ENCODE results near the gene YPEL3.

Gene YPEL3

DNA sequence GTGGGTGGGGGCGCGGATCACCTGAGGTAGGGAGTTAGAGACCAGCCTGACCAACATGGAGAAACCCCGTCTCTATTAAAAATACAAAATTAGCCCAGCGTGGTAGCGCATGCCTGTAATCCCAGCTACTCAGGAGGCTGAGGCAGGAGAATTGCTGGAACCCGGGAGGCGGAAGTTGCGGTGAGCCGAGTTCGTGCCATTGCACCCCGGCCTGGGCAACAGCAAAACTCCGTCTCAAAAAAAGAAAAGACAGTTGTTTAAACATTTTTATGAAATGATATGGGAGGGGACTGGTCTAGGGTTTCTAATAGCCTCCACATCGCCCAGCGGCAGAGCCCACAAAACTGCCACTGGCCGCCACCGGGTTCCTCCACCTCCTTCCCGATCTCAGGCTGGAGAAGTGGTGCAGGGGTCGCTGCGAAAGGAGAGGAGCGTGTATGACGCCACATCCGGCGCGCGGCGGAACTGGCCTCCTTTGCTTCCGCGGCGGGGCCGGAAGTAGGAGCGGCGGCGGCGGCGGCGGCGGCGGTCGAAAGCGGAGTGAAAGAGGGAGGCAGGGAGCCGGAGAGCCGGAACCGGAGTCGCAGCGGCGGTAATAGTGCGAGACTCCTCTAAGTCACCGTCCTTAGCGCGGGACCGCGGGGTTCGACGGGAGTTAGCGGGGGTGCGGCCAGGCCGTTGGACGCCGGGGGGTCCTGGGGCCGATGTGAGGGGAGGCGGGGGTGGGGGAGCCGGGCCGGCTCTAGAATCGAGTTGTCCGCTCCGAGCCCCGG is 20.3 kb downstream of the YPEL3 start, which contains the start of gene PPP4C:
Gene PPP4C (plus strand): TSS at position 492 of the 773 bp plus-strand sequence. CDS start 384 bp downstream, outside the sequence.
- peak; percentile 33 for FAIRE-seq
- peak; percentile 98 for DNase-seq (ENCODE audit: insufficient read length, low spot score)

DNA sequence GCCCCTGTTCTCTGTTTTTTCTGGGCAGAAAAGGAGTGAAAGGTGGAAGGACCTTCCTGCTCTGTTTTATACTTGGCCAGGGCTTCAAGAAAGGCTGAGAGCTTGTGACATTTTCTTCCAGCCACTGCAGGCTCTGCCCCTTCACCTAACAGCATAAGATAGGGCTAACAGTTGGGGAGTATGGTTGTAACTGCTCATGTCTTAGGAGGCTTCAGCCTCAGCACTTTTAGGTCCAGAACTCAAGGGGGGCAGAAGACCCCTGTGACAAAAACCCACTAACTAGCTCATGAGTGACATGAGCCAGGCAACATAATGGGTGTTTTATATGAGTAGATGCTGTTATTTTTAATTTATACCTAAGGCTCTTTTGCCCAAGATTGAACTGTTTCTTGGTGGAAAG is 25.5 kb downstream of the YPEL3 start:
- FAIRE-seq (no peak), DNase-seq (ENCODE audit: insufficient read length, low spot score) (no peak)

DNA sequence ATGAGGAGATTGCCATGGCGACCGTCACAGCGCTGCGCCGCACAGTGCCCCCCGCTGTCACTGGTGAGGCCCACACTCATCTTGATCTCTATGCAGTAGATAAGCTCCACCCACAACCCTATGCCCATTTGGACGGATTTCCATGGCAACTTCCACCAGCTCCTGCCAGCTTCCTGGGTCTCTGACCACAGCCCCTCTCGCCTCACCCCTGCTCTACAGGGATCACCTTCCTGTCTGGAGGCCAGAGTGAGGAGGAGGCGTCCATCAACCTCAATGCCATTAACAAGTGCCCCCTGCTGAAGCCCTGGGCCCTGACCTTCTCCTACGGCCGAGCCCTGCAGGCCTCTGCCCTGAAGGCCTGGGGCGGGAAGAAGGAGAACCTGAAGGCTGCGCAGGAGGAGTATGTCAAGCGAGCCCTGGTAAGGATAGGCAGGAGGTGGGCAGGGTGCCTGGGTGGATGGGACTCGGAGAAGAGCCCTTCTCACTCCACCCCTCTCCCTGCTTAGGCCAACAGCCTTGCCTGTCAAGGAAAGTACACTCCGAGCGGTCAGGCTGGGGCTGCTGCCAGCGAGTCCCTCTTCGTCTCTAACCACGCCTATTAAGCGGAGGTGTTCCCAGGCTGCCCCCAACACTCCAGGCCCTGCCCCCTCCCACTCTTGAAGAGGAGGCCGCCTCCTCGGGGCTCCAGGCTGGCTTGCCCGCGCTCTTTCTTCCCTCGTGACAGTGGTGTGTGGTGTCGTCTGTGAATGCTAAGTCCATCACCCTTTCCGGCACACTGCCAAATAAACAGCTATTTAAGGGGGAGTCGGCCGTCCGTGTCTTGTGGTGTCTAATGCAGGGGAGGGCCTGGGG is 26.2 kb downstream of the YPEL3 start:
- no peak for FAIRE-seq
- no peak for DNase-seq (ENCODE audit: insufficient read length, low spot score)

DNA sequence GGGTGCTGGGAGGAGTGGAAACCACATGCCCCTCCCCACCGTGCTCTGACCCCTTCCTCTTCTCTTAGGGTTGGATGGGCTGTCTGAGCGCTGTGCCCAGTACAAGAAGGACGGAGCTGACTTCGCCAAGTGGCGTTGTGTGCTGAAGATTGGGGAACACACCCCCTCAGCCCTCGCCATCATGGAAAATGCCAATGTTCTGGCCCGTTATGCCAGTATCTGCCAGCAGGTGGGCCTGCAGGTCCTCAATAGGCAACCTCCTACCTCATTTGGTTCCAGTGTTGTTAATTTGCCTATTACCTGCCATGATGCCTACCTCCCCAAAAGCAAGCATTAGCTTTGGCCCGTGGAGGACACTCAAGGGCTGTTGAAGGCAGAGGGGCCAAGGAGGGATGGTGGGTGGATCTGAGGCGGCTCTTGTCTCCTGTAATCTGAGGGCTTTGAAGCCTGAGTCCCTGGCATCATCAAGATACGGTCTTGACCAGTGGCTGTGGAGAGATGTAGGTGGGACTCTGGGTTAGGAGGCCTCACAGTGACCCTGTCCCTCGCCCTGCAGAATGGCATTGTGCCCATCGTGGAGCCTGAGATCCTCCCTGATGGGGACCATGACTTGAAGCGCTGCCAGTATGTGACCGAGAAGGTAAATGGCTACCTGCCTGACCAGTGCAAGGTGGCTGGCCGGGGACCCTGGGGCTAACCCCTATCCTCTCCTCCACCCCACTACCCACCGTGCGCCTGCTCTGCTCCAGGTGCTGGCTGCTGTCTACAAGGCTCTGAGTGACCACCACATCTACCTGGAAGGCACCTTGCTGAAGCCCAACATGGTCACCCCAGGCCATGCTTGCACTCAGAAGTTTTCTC is 27.0 kb downstream of the YPEL3 start:
- FAIRE-seq = no peak
- DNase-seq (ENCODE audit: insufficient read length, low spot score) = no peak

DNA sequence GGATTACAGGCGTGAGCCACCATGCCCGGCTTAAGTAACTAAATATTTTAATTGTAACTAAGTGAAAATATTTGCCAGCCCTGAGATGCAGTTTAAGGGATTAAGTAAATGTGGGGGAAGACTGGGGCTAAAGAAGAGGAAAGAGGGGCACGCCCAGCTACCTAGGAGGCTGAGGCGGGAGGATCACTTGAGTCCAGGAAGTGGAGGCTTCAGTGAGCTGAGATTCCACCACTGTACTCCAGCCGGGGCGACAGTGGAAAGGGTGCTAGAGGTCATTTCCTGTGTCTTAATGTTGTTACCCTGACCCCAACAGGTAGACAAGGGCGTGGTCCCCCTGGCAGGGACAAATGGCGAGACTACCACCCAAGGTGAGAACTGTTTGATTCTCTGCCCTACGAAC is 27.7 kb downstream of the YPEL3 start:
- DNase-seq (ENCODE audit: insufficient read length, low spot score) = no peak
- FAIRE-seq = no peak

DNA sequence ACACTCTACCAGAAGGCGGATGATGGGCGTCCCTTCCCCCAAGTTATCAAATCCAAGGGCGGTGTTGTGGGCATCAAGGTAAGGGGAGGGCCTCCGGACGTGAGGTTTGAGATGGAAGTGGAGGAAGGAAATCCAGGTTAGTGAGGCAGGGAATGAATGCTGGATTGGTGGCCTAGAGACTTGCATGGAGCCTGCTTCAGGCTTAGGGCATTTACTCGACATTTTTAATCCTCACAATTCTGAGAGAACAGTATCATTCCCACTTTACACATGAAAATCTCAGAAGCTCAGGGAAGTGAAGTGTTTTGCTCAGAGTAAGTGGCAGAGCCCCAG is 28.5 kb downstream of the YPEL3 start:
- DNase-seq (ENCODE audit: insufficient read length, low spot score) (no peak), FAIRE-seq (no peak)

DNA sequence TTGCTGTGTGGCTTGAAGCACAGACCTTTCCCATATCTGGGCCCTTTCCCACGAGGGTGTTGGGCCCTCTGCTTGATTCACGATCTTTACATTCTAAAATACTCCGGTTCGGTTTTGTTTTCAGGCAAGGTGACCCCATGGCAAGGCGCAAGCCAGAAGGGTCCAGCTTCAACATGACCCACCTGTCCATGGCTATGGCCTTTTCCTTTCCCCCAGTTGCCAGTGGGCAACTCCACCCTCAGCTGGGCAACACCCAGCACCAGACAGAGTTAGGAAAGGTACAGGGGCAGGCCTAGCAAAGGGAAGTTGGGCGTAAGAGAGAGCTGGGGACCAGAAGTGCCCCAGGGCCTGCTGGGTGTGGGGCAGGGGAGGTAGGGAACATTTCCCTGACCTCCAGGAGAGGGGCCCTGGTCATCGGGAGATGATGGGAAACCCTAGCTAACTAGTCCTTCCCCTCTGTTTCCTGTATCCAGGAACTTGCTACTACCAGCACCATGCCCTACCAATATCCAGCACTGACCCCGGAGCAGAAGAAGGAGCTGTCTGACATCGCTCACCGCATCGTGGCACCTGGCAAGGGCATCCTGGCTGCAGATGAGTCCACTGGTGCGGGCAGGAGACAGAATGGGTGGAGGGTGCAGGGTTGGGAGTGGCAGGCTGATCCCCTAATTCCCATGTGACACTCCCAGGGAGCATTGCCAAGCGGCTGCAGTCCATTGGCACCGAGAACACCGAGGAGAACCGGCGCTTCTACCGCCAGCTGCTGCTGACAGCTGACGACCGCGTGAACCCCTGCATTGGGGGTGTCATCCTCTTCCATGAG is 29.0 kb downstream of the YPEL3 start:
- no peak for FAIRE-seq
- no peak for DNase-seq (ENCODE audit: insufficient read length, low spot score)

DNA sequence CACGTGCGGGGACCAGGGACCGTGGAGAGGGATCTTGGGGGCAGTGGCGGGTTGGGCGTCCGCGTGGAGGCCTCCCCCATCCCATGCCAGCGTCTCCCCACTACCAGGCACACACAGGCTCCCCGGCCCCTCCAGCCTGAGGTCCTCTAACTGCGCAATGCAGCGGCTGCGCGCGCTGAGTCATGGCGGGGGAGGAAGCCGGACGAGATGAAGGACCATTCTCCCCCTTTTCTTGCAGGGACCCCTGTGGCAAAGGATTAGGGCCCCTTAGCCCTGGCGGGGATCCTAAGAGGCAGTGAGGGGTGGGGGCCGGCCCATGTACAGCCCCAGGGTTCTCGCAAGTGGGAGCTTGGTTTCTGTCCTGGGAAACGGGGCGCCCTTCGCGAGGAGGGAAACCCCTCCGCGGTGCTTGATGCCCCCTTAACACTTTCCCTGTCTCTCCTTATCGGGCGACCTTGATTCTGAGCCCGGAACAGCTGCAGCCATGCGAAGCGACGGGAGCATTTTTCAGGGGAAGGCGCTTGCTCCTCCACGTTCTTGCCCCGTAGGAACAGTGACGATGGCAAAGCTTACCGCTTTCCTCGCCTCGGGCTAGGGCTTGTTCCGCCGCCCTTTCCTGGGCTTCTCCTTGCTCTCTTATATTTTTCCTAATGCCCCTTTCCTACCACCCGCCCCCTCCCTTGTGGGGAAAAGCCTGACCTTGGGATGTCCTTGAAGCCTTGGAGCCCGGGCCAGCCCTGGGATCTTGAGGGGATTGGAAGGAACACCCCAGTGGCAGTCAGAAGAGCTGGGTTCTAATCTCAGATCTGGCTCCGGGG is 29.9 kb downstream of the YPEL3 start:
- no peak for DNase-seq (ENCODE audit: insufficient read length, low spot score)
- FAIRE-seq = no peak

DNA sequence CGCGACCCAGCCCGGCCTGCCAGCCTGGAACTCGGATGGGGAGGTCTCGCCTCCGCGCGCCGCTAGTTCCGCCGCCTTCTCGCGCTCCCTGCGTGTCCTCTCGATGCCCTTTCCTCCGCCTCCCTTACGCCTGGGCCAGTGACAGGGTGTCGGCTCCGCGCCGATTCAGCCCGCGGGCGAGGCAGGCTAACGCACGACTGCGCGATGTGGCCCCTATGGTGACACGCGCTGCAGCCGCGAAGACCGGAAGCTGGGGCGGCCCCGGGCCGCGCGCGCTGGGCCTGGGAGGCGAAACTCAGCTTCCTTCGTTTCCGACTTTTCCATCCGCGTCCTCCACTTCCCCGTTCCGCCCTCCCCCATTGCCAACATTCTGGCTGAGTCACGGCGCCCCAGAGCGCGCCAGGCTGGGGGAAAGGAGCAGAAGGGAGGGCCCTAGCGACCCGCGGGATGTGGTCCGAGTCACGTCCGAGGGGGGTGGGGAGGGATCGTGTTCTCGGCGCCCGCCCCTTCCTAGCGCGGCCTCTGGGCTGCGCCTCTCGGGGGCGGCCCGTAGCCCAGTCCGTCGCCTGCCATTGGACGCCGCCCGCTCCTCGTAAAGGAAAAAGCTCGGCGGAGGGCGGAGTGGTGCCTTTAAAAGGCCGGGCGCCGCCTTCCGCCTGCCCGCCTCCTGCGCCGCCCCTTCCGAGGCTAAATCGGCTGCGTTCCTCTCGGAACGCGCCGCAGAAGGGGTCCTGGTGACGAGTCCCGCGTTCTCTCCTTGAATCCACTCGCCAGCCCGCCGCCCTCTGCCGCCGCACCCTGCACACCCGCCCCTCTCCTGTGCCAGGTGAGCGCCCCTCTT is 30.7 kb downstream of the YPEL3 start, which contains the start of gene ALDOA:
Gene ALDOA (plus strand): TSS at position 659 of the 841 bp plus-strand sequence. CDS start 1,138 bp downstream, outside the sequence.
- DNase-seq (ENCODE audit: insufficient read length, low spot score) (peak; percentile 84), FAIRE-seq (peak; percentile 78)

DNA sequence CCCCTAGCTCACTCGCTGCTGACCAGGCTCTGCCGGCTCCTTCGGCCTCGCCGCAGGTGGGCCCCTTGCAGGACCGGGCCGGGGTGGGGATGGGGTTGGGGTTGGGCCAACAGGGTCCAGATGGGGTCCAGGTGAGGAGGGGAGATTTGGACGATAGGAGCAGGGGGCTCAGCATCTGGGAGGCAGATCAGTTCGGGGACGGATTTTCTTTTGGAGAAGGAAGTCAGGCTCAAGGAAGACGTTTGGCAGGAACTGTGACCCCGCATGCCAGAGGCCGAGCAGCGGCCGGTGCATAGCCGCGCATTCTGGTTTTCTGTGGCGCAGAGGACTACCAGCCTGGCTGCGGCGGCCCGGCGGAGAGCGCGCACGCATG is 31.3 kb downstream of the YPEL3 start:
- FAIRE-seq (no peak), DNase-seq (ENCODE audit: insufficient read length, low spot score) (no peak)

DNA sequence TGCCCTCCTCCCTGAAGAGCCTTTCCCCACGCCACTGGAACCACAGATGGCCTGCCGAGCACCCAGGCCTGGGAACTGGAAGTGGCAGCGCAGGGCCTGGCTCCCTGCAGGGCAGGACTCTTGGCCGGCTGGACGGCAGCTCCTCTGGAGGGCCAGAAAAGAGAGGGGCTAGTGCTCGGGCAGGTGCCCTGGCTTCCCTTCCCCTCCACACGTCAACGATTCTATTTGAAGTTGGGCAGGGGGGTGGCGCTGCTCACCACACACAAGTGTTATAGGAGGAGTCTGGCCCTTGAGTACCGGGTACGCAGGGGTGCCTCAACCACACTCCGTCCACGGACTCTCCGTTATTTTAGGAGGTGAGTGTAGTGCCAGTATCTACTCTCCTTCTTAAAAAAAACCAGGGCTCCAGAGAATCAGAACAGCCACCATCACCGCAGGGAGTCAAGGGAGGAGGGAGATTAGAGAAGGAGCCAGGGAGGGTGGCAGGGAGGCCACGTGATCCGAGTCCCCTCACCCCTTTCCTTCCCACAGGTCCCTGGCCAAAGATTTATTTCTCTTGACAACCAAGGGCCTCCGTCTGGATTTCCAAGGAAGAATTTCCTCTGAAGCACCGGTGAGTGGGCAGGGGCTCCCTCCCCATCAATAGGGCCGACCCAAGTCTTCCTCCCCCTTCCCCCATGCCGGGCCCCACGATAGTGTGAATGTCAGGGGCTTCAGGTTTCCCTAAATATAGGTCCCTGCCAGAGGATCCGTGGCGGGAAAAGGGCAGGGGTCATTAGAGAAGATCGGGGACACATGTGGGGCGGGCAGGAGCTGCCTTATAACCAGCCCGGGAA is 31.9 kb downstream of the YPEL3 start:
- DNase-seq (ENCODE audit: insufficient read length, low spot score) (peak; percentile 69), FAIRE-seq (peak; percentile 84)

DNA sequence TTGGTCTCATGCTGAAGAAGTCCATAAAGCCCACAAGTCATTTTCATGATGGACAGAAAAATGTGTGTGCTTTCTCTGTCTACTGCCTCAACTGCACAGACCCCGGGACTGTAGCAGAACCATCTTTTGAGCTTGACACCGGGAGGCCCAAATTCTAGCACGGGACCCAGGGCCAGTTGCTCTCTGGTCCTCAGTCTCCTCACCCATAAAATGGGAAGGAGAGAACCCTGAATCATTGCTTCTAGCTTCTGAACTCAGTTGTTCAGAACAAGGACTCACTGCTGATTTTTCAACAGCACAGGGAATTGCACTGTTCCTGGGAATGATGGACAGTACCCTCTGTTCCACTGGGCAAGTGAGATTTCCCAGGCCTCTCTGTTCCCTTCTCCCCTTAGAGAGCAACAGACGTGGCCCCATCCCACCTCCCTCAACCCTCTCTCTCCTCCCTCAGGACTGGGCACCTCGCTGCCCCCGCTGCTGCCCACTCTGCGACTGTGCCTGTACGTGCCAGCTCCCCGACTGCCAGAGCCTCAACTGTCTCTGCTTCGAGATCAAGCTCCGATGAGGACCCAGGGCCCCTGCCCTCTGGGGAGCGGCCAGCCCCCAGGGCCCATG is 32.6 kb downstream of the YPEL3 start:
- no peak for FAIRE-seq
- no peak for DNase-seq (ENCODE audit: insufficient read length, low spot score)

DNA sequence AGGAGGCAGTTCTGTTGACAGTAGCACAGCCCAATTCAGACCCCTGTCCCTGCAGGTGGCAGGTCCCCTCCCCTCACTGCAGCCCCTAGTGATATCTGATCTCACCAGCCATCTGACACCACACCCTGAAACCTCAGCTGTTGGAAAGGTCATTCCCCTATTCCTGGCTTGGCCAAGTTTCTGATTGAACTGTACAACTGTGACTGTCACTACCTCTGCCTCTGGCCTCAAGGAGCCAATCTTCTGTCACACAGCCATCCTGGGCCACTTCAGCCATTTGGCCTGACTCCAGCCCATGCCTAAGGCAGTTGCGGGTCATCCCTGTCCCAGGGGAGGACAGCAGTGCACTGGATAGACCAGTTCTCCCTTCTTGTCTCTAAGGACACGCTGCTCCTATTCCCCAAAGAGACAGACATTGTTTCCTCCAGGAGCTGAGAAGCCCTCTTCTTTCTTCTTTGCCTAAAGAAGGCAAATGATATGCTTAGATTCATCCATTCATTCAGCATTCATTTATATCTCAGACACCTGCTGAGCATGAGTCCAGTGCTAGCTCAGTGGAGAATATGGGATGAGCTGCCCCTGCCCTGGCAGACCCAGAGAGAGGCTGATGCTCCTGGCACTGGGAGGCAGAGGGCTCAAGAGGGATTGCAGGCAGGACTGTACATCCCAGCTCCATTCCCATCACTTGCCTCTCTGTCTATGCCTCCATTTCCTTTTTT is 35.0 kb downstream of the YPEL3 start:
- DNase-seq (ENCODE audit: insufficient read length, low spot score) (no peak), FAIRE-seq (no peak)

DNA sequence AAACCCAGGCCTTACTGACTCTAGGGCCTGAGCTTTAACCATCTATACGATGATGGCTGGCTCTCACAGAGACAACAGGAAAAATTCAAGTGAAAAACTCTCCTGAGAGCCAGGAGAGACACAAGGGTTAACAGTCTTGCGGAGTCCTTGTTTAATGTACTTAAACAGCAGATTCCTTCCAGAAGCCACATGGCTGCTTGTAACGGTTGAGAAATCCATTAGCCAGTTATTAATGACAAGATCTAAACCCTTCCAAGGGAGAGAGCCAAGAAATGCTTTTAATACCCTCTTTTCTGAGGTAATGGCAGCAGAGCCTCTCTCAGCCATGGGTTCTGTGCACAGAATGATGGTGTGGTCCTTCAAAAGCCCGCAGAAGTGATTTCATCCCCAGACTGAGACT is 35.7 kb downstream of the YPEL3 start:
- no peak for DNase-seq (ENCODE audit: insufficient read length, low spot score)
- no peak for FAIRE-seq

DNA sequence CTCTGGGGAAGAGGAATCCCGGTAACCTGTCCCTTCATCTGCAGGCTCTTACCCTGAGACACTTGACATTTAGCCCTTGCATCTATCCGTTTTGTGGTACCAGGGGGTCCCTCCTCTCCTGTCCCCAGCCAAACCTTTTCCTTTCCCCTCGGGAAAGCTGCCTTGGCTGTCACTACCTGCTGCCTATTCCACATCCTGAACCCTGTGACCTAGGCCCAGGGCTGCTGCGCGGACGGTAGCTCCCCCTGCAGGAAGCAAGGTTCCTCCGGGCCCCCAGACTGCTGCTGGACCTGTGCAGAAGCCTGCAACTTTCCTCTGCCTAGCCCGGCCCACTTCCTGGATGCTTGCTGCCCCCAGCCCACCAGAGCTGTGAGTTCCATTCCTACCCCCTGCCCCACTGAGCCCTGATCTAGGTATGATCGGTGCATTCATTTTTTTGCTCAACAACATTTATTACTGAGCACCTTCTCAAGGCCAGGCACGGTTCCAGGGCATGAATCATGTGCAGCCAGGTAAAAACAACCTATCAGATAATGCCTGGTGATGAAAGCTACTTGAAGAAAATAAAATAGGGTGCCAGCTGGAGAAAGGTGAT is 41.0 kb downstream of the YPEL3 start:
- no peak for DNase-seq (ENCODE audit: insufficient read length, low spot score)
- peak; percentile 70 for FAIRE-seq

DNA sequence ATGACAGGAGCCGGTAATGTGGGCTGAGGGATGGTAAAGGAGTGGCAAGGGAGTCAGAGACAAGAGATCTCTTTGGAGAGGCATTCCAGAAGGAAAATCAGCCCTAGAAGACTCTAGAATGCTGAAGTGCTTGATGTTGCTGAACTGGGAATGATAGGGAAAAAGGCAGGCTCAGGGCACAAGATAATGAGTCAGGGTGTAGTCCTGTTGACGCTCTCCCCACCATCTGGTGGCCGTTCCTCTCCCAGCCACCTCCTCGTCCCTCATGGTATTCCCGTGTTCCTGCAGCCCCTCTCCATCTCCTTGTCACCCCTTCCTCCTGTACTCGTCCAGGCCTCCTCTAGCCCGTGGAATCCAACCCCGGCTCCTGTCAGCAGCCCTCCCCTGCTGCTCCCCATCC is 41.6 kb downstream of the YPEL3 start:
- no peak for FAIRE-seq
- DNase-seq (ENCODE audit: insufficient read length, low spot score) = no peak

Measured in GM19239 (cell line).